GM12878 (cell line): Measurements from ENCODE around the gene CWF19L2. TPM values are rescaled to one million over a fixed set of nuclear protein-coding genes. Genes with fewer than 3 reads are reported as not detected.

Source experiments
- ATAC-seq: fragments of 200-7000 bp; cut with Tn5 transposase; 3 replicates; pipeline ENCODE4 v1.9.1; 2020; ENCODE audit warnings: mild to moderate bottlenecking, moderate library complexity
- BruUV-seq: library from RNA; stranded (reverse); fragments of 400-500 nt; replicated peaks from 2 replicates; lab custom pipeline; 2021; lab: Mats Ljungman, UMichigan
- CTCF ChIA-PET: fragments of 300-600 bp; sonication (Branson Sonifier 250); formaldehyde crosslinking; extraction: SDS; loops from one replicate; lab custom pipeline; 2021; ENCODE audit warnings: inconsistent platforms; lab: Yijun Ruan, JAX
- POLR2A ChIA-PET: fragments of 350-600 bp; formaldehyde crosslinking; extraction: SDS; loops from one replicate; lab custom pipeline; 2021; ENCODE audit warnings: inconsistent platforms; lab: Charles Lee
- RAD21 ChIA-PET: fragments of 300-600 bp; sonication (Branson Sonifier 250); formaldehyde crosslinking; loops from one replicate; lab custom pipeline; 2023; ENCODE audit warnings: antibody characterized with exemption; ENCODE audit not compliant: unreplicated experiment; lab: Charles Lee
- SMC1A ChIA-PET: fragments of 300-600 bp; sonication (Branson Sonifier 250); formaldehyde crosslinking; loops from one replicate; lab custom pipeline; 2023; ENCODE audit not compliant: unreplicated experiment, uncharacterized antibody; lab: Charles Lee
- DNase-seq: peaks from one replicate; pipeline ENCODE4 v3.0.0-alpha.2; 2011; ENCODE audit warnings: low read depth, low spot score
- FAIRE-seq: peaks from 3 replicates; lab custom pipeline; 2011; peaks lifted over from hg19 to GRCh38; lab: Jason Lieb, UNC
- H2AFZ ChIP-seq: 2 replicates; pipeline ENCODE4 v1.6.0; 2011; ENCODE audit warnings: low read depth, low read length, control low read depth; ENCODE audit not compliant: control insufficient read depth
- H3K27ac ChIP-seq: 2 replicates; pipeline ENCODE4 v1.5.1; 2011; ENCODE audit warnings: control low read depth; ENCODE audit not compliant: control insufficient read depth, insufficient read depth
- H3K27me3 ChIP-seq, 2 experiments: replicated peaks in 1 of 2; 2 replicates each; pipeline versions ENCODE4 v1.6.0 to v1.6.1; 2011; ENCODE audit warnings: low read length in 1 of 2; ENCODE audit not compliant: control insufficient read depth in 2 of 2, insufficient read depth in 2 of 2
- H3K36me3 ChIP-seq, 2 experiments: 2 replicates each; pipeline ENCODE4 v1.5.1; 2011; ENCODE audit warnings: low read length in 1 of 2; ENCODE audit not compliant: control insufficient read depth in 2 of 2, insufficient read depth in 2 of 2
- H3K4me1 ChIP-seq: 2 replicates; pipeline ENCODE4 v1.6.1; 2011; ENCODE audit warnings: mild to moderate bottlenecking, low read length, moderate library complexity, mixed read lengths; ENCODE audit not compliant: control insufficient read depth, insufficient read depth
- H3K4me2 ChIP-seq: 2 replicates; pipeline ENCODE4 v1.6.0; 2011; ENCODE audit warnings: control low read depth; ENCODE audit not compliant: control insufficient read depth, insufficient read depth
- H3K4me3 ChIP-seq: fragments of 200-600 bp; sonication (generic); 2 replicates; pipeline ENCODE4 v1.5.1; 2016
- H3K79me2 ChIP-seq: 2 replicates; pipeline ENCODE4 v1.6.0; 2011; ENCODE audit warnings: low read length; ENCODE audit not compliant: control insufficient read depth, insufficient read depth
- H3K9ac ChIP-seq: 2 replicates; pipeline ENCODE4 v1.8.0; 2011; ENCODE audit warnings: low read length, control low read depth, mixed read lengths; ENCODE audit not compliant: control insufficient read depth, insufficient read depth
- H3K9me3 ChIP-seq: replicated peaks from 3 replicates; pipeline ENCODE4 v1.5.1; 2011; ENCODE audit warnings: mild to moderate bottlenecking, low read length; ENCODE audit not compliant: control insufficient read depth, insufficient read depth
- H4K20me1 ChIP-seq: 2 replicates; pipeline ENCODE4 v1.6.0; 2011; ENCODE audit not compliant: control insufficient read depth, insufficient read depth
- BACH1 ChIP-seq: fragments of 450-650 bp; IDR thresholded peaks from 2 replicates; pipeline ENCODE4 v1.6.1; 2017; ENCODE audit warnings: mild to moderate bottlenecking, borderline replicate concordance
- EED ChIP-seq: sonication (generic); IDR thresholded peaks from 2 replicates; pipeline ENCODE4 v1.6.1; 2016; ENCODE audit warnings: antibody characterized with exemption, low read depth
- FOS ChIP-seq: IDR thresholded peaks from 3 replicates; pipeline ENCODE4 v1.6.1; 2011; ENCODE audit warnings: borderline replicate concordance; ENCODE audit not compliant: insufficient read length; ENCODE audit errors: extremely low read depth
- IRF5 ChIP-seq: fragments of 450-650 bp; IDR thresholded peaks from 2 replicates; pipeline ENCODE4 v1.6.1; 2017; ENCODE audit warnings: borderline replicate concordance
- MYB ChIP-seq: fragments of 150-350 bp; IDR thresholded peaks from 2 replicates; pipeline ENCODE4 v1.6.1; 2014; ENCODE audit warnings: mild to moderate bottlenecking, low read depth, low read length, borderline replicate concordance
- MYC ChIP-seq: IDR thresholded peaks from 2 replicates; pipeline ENCODE4 v1.6.1; 2011; ENCODE audit warnings: mild to moderate bottlenecking, low read length, moderate library complexity, inconsistent platforms; ENCODE audit not compliant: insufficient read depth, insufficient replicate concordance, insufficient read length, severe bottlenecking
- NBN ChIP-seq: fragments of 450-650 bp; IDR thresholded peaks from 2 replicates; pipeline ENCODE4 v1.6.1; 2016
- NR2C2 ChIP-seq: IDR thresholded peaks from 2 replicates; pipeline ENCODE4 v1.6.1; 2011; ENCODE audit warnings: borderline replicate concordance, low read depth; ENCODE audit not compliant: control insufficient read depth, insufficient read length
- NRF1 ChIP-seq: conservative IDR thresholded peaks from 2 replicates; pipeline ENCODE4 v1.6.1; 2011; ENCODE audit warnings: mild to moderate bottlenecking, low read depth, low read length, improper control_type of control experiment
- PKNOX1 ChIP-seq: fragments of 450-650 bp; IDR thresholded peaks from 2 replicates; pipeline ENCODE4 v1.6.1; 2016; ENCODE audit warnings: mild to moderate bottlenecking
- RCOR1 ChIP-seq: conservative IDR thresholded peaks from 2 replicates; pipeline ENCODE4 v1.6.1; 2012; ENCODE audit warnings: low read depth, low read length, improper control_type of control experiment
- RELB ChIP-seq: fragments of 450-650 bp; IDR thresholded peaks from 2 replicates; pipeline ENCODE4 v1.6.1; 2017; ENCODE audit warnings: low read depth, mild to moderate bottlenecking, moderate library complexity
- SPI1 ChIP-seq: IDR thresholded peaks from 2 replicates; pipeline ENCODE4 v1.6.1; 2011; ENCODE audit warnings: low read depth, mild to moderate bottlenecking, low read length, moderate library complexity, borderline replicate concordance; ENCODE audit not compliant: insufficient read depth
- SRF ChIP-seq, 2 experiments: IDR thresholded peaks; 2 replicates each; pipeline ENCODE4 v1.6.1; 2011; ENCODE audit warnings: low read depth in 2 of 2, low read length in 2 of 2, mild to moderate bottlenecking in 1 of 2, moderate library complexity in 1 of 2
- TAF1 ChIP-seq: IDR thresholded peaks from 2 replicates; pipeline ENCODE4 v1.6.1; 2011; ENCODE audit warnings: mild to moderate bottlenecking, low read depth, low read length, borderline replicate concordance
- WRNIP1 ChIP-seq: IDR thresholded peaks from 2 replicates; pipeline ENCODE4 v1.6.1; 2011; ENCODE audit warnings: low read depth, low read length, improper control_type of control experiment, borderline replicate concordance
- ZBED1 ChIP-seq: IDR thresholded peaks from 2 replicates; pipeline ENCODE4 v1.6.1; 2016; ENCODE audit warnings: borderline replicate concordance
- ZNF217 ChIP-seq: fragments of 450-650 bp; IDR thresholded peaks from 2 replicates; pipeline ENCODE4 v1.6.1; 2017; ENCODE audit warnings: antibody characterized with exemption, mild to moderate bottlenecking
- ZNF24 ChIP-seq: fragments of 450-650 bp; IDR thresholded peaks from 2 replicates; pipeline ENCODE4 v1.6.1; 2017; ENCODE audit warnings: antibody characterized with exemption, mild to moderate bottlenecking
- WGBS: methylation state at CpG from one replicate; pipeline ENCODE4 v1.1.6; 2016; ENCODE audit warnings: low lambda C conversion rate; ENCODE audit not compliant: insufficient replicate concordance, insufficient coverage; ENCODE audit errors: missing lambda C conversion rate; 5-methylcytosine and 5-hydroxymethylcytosine counted together
- in situ Hi-C: fragments of 300-500 bp; cut with MboI; formaldehyde crosslinking; loops from 9 replicates; pipeline ENCODE4 v1.14.3; 2018; ENCODE audit warnings: mixed read lengths
- intact Hi-C: fragments of 100-400 bp; cut with micrococcal nuclease; formaldehyde crosslinking; loops from one replicate; pipeline ENCODE4 v1.14.2; 2022; ENCODE audit not compliant: unreplicated experiment
- polyA plus RNA-seq, 11 experiments: library from polyadenylated mRNA; depleted of rRNA in 4 of 11; unstranded in 6 of 11; stranded (reverse) in 5 of 11; fragments of >200 nt; fragmentation: Nextera tagmentation in 4 of 11; fragmentation: Illumina TruSeq in 1 of 11; extraction: Ambion mirVana in 4 of 11; extraction: Trizol in 1 of 11; gene quantifications; 1 replicate in 1 of 11; 2 replicates in 10 of 11; pipeline versions ENCODE4 v1.2.1 to v1.2.3, GENCODE V29; 2011 to 2016; ENCODE audit warnings: inconsistent platforms in 2 of 11, missing spikeins in 2 of 11, low read depth in 1 of 11
- total RNA-seq, 4 experiments: library from RNA; depleted of rRNA in 3 of 4; stranded (reverse); fragments of >200 nt in 3 of 4; fragmentation: Illumina TruSeq in 1 of 4; extraction: Trizol in 1 of 4; gene quantifications; 2 replicates each; pipeline versions ENCODE4 v1.2.1 to v1.2.3, GENCODE V29; 2013 to 2021
- TF ChIP-seq, protein P1 (sequence below): fragments of 450-650 bp; IDR thresholded peaks from 2 replicates; pipeline ENCODE4 v1.6.1; 2018; ENCODE audit warnings: mild to moderate bottlenecking, low read depth, moderate library complexity; ENCODE audit not compliant: partially characterized antibody

Gene CWF19L2
- total and polyA plus RNA-seq, 10 of the 15 experiments (the other 5 are each of a cell fraction or from before 2014, with no cell fraction given): 4.5 to 18.8 (median 7.2) TPM

- RAD21 ChIA-PET: no interaction called here
- CTCF ChIA-PET: no interaction called here
- DNase-seq: no peak
- H3K36me3 ChIP-seq: no peaks in the 10 kb centered on the region
- FAIRE-seq: no peak
- H2AFZ ChIP-seq: no peak overlapping the region
- no peak for ATAC-seq
- no peak overlapping the region for H3K9ac ChIP-seq
- no peak for TF ChIP-seq ZBED1
- no peak for TF ChIP-seq PKNOX1
- TF ChIP-seq NBN: no peak
- TF ChIP-seq ZNF217: no peak
- TF ChIP-seq MYC: no peak
- TF ChIP-seq, protein P1, sequence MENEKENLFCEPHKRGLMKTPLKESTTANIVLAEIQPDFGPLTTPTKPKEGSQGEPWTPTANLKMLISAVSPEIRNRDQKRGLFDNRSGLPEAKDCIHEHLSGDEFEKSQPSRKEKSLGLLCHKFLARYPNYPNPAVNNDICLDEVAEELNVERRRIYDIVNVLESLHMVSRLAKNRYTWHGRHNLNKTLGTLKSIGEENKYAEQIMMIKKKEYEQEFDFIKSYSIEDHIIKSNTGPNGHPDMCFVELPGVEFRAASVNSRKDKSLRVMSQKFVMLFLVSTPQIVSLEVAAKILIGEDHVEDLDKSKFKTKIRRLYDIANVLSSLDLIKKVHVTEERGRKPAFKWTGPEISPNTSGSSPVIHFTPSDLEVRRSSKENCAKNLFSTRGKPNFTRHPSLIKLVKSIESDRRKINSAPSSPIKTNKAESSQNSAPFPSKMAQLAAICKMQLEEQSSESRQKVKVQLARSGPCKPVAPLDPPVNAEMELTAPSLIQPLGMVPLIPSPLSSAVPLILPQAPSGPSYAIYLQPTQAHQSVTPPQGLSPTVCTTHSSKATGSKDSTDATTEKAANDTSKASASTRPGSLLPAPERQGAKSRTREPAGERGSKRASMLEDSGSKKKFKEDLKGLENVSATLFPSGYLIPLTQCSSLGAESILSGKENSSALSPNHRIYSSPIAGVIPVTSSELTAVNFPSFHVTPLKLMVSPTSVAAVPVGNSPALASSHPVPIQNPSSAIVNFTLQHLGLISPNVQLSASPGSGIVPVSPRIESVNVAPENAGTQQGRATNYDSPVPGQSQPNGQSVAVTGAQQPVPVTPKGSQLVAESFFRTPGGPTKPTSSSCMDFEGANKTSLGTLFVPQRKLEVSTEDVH: no peak
- TF ChIP-seq IRF5: no peak
- TF ChIP-seq NRF1: no peak
- no peak for TF ChIP-seq FOS
- TF ChIP-seq WRNIP1: no peak
- TF ChIP-seq ZNF24: no peak
- no peak for TF ChIP-seq BACH1
- no peak for TF ChIP-seq SRF (IDR thresholded peaks at IDR 0.05; ENCODE audit: low read depth in 2 of 2, low read length in 2 of 2)
- no peak for TF ChIP-seq RELB
- TF ChIP-seq EED: no peak
- TF ChIP-seq SPI1: no peak
- no peak for TF ChIP-seq TAF1
- no peak for TF ChIP-seq NR2C2
- TF ChIP-seq MYB: no peak
- no peak for TF ChIP-seq RCOR1
- no peaks in the 10 kb centered on the region for H3K27me3 ChIP-seq
- H3K4me1 ChIP-seq: no peaks in the 10 kb centered on the region
- H3K4me3 ChIP-seq: no peak overlapping the region
- POLR2A ChIA-PET: no interaction called here
- no peak overlapping the region for H3K27ac ChIP-seq
- WGBS: 0% methylated on average over 1 of the region's 1 CpG
- H3K9me3 ChIP-seq: no peaks in the 10 kb centered on the region
- intact Hi-C loops: no loop called here
- in situ Hi-C loops: no loop called here
- no peaks in the 10 kb centered on the region for H3K79me2 ChIP-seq
- SMC1A ChIA-PET: no interaction called here
- no peaks in the 10 kb centered on the region for H4K20me1 ChIP-seq
- no peak overlapping the region for H3K4me2 ChIP-seq
- BruUV-seq: no TSS peak
Observed at GRCh38 chr11:107494055-107494454, 36.4 kb upstream of the CWF19L2 start.
